ENCODE results near the gene MYLK.

- no peak for TF ChIP-seq CTCF (conservative IDR thresholded peaks at IDR 0.05; ENCODE audit: low read length)
- no peak for TF ChIP-seq EZH2phosphoT487 (IDR thresholded peaks at IDR 0.05; ENCODE audit: borderline replicate concordance)
Observed at GRCh38 chr3:123779655-123780231, 104.4 kb downstream of the MYLK start.

Data from Loucy (cell line).